H7 (cell line): Measurements from ENCODE around the gene KRABD2.
"Not testable (repeated sequence)": the region's sequence is repeated elsewhere in the genome, so short reads cannot be mapped to it uniquely, and the experiment has no call there.

Source experiments
- DNase-seq: peaks from one replicate; pipeline ENCODE4 v3.0.0; 2012
- H3K27me3 ChIP-seq: 2 replicates; pipeline ENCODE4 v1.6.0; 2011; ENCODE audit warnings: mild to moderate bottlenecking, low read length; ENCODE audit not compliant: control insufficient read depth, insufficient read depth
- H3K36me3 ChIP-seq: replicated peaks from 2 replicates; pipeline ENCODE4 v1.5.1; 2011; ENCODE audit warnings: low read length; ENCODE audit not compliant: control insufficient read depth, insufficient read depth
- H3K4me3 ChIP-seq: 2 replicates; pipeline ENCODE4 v1.5.1; 2011; ENCODE audit warnings: low read depth, mild to moderate bottlenecking, control low read depth, low read length, moderate library complexity; ENCODE audit not compliant: insufficient read depth

Gene KRABD2

DNA sequence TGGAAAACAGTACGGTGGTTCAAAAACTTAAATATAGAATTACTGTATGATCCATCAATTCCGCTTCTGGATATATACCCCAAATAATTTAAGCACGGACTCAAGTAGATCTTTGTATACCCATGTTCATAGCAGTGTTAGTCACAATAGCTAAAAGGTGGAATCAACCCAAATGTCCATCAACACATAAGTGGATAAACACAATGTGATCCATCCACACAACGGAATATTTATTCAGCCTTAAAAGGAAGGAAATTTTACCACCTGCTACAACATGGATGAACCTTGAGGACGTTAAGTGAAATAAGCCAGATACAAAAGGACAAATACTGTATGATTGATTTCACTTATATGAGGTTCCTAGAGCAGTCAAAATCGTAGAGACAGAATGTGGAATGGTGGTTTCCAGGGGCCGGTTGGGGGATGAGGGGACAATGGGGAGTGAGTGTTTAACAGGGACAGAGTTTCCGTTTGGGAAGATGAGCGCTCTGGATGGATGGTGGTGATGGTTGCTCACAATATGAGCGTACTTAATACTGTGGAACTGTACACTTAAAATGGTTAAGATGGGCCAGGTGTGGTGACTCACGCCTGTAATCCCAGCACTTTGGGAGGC lies 26.5 kb upstream of the KRABD2 start:
- no peak overlapping the region for H3K4me3 ChIP-seq
- no peak for DNase-seq
- no peaks in the 10 kb centered on the region for H3K27me3 ChIP-seq
- H3K36me3 ChIP-seq, result no peaks in the 10 kb centered on the region

DNA sequence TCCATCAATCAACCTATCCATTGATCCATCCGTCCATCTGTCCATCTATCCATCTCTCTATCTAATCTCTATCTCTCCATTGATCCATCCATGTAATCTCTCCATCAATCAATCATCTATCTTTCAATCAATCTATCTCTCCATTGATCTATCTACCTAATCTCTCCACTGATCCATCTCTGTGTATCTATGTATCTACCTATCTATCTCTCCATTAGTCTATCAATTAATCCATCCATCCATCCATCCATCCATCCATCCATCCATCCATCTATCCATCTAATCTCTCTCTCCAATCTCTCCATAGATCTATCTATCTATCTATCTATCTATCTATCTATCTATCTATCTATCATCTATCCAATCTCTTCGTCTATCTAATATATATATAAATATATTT lies 24.6 kb upstream of the KRABD2 start:
- Histone ChIP-seq H3K4me3 (no peak overlapping the region), H3K36me3 (no peaks in the 10 kb centered on the region), H3K27me3 (no peaks in the 10 kb centered on the region)
- no peak for DNase-seq

DNA sequence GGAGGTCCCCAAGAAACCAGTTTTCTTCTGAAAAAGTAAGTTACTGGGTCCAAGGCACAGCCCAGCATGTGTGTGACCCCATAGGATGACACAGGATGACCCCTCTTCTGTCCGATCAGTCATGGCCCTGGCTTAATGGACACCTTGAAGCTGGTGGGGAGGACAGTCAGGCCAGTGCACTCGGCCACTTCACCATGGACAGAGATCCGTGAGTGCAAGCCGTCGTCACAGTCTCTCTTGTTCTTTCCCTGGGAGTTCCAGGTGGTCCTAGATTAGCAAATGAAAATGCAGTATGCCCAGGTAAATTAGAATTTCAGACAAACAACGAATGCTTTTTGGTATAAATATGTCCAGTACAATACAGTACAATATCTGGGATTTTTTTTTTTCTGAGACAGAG lies 22.5 kb upstream of the KRABD2 start:
- no peak for DNase-seq
- Histone ChIP-seq H3K4me3 (no peak overlapping the region), H3K36me3 (no peaks in the 10 kb centered on the region), H3K27me3 (no peaks in the 10 kb centered on the region)

DNA sequence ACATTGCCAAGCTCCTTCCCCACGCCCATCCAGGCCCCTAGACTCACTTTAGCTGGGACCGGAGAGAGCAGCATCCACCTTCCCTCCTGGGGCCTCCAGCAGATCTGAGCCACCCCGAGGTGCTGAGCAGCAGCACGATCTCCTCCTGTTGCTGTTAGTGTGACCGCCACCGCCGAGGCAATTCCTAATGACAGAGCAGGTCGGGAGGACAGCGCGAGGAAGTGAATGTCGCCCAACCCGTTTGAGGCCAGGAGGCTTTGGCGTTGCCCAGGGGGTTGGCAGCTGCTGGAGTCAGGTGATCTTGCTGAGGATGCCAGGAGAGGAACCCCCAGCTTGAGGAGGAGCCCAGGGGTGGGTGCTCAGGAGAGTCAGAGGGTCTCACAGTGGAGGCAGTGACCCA lies 21.1 kb upstream of the KRABD2 start, which contains the start of gene RNF222:
TSS of gene RNF222 (minus strand) at position 192 of the 400 bp plus-strand sequence. CDS start 4,366 bp downstream, outside the sequence.
- H3K27me3 ChIP-seq, result no peaks in the 10 kb centered on the region
- DNase-seq, result no peak
- no peak within 1 kb of the TSS for H3K4me3 ChIP-seq
- H3K36me3 ChIP-seq, result no peaks in the 10 kb centered on the region

DNA sequence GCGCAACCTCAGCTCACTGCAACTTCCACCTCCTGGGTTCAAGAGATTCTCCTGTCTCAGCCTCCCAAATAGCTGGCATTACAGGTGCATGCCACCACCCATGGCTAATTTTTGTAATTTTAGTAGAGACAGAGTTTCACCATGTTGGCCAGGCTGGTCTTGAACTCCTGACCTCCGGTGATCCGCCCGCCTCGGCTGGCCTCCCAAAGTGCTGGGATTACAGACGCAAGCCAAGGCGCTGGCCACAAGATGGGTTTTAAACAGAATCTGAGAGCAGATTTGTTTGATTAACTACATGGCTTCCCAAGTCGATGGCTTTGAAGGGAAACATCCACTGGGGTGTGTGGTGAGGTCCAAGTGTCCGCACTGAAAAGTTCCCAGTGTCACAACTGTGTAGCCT lies 18.0 kb upstream of the KRABD2 start:
- not testable (repeated sequence) for DNase-seq, H3K27me3 ChIP-seq, H3K4me3 ChIP-seq, H3K36me3 ChIP-seq

DNA sequence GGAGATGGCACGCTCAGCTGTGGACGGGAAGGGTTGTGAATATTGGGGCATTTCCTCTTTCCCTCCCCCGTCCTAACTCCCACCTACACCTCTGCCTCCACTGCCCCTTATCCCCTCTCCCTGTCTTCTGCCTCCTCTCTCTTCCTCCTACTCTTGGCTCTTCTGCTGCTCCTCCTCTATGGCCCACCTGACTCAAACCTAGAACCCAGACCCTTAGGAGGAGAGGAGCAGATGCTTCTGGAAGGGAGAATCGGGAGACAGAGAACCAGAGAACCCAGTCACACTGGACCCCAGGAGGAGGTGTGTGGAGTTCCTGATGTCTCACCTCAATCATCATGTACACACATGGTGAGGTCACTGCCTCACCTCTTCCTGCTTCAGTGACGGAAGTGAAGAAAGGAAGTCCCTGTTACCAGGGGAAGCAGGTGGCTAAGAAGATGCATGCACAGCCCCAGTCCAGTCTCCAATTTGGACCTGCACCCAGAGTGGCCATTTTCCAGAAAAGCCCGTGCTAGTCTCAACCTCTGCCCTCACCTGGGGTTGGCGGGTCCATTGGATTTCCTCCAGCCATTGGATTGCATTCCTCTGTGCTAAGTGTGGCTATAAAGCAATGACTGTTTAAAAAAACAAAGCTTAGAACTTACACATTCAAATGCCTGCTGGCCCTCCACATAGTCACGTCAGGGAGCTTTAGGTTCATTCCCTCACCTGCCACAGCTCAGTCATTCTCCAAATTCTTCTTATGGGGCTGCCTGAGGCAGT lies 17.1 kb upstream of the KRABD2 start:
- H3K36me3 ChIP-seq, result no peaks in the 10 kb centered on the region
- H3K4me3 ChIP-seq, result no peak overlapping the region
- DNase-seq, result no peak
- no peaks in the 10 kb centered on the region for H3K27me3 ChIP-seq

DNA sequence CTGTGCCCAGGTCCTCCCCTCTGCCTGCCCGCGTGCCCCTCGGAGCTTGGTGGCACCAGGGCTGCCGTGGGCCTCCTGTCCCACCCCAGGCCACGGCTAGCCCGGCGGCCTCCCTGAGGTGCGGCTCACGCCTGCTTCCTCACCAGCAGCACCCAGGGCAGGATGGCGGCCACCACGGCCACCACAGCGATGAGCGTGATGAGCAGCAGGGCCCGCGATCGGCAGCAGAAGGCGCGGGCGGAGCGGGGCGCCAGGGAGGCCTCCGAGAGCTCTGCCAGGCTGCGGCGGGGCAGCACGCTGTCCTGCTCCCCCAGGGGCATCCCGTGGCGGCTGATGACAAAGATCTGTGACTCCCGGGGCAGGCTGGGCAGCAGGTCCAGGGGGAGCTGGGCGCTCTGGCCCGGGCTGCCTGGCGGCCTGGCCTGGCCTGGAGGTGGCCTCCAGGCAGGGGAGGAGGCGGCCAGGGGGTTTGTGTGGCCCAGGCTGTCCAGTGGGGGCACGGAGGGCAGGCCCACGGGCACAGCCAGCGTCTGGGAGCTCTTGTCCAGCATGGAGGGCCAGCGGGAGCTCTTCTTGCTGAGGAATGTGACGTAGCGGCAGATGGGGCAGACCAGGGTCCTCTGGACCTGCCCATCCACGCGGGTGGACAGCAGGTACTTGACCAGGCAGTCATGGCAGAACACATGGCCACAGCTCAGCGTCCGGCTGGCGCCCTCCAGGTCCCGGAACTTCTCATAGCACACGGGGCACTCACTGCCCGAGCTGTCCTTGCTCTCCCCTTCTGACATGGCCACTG lies 16.4 kb upstream of the KRABD2 start:
- peak; percentile 60 for DNase-seq
- H3K4me3 ChIP-seq, result no peak overlapping the region
- H3K27me3 ChIP-seq, result no peaks in the 10 kb centered on the region
- no peaks in the 10 kb centered on the region for H3K36me3 ChIP-seq

DNA sequence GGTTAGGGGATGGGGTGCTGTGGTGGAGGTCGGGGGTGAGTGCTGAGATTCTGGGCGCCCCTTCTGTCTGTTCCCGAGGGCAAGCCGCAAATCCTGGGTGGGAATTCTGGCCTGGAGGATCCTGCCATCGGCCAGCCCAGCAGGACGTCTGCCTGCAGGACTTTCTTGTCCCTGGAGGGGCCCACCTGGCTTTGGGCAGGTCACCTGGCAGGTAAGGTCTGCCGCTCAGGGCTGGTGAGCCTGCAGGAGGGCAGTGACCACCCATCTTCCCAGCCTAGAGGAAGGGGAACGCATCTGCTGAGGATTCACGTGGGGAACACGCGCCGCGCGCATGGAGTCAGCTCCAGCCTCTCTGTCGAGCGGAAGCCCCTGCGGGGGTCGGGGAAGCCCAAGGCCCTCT lies 15.8 kb upstream of the KRABD2 start:
- Histone ChIP-seq H3K4me3 (no peak overlapping the region), H3K27me3 (no peaks in the 10 kb centered on the region), H3K36me3 (no peaks in the 10 kb centered on the region)
- peak; percentile 66 for DNase-seq

DNA sequence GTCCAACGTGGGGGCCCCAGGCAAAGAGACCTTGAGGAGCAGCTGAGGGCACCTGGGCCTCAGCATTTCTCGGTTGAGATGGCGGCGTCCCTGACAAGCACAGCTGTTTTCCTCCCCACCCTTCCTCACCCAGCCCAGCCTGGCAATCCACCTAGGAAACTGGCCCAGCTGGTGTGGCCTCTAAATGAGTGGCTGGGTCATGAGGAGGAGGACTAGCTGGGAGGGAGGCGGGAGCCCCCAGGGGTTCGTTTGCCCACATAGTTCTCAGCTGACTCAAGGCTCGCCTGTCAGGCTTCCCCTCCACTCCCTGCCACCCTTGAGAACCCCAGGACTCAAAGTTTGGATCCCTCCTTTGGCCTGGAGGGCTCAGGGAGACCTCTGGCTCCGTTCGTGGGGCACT lies 15.2 kb upstream of the KRABD2 start:
- Histone ChIP-seq H3K27me3 (no peaks in the 10 kb centered on the region), H3K36me3 (no peaks in the 10 kb centered on the region), H3K4me3 (no peak overlapping the region)
- peak; percentile 56 for DNase-seq

DNA sequence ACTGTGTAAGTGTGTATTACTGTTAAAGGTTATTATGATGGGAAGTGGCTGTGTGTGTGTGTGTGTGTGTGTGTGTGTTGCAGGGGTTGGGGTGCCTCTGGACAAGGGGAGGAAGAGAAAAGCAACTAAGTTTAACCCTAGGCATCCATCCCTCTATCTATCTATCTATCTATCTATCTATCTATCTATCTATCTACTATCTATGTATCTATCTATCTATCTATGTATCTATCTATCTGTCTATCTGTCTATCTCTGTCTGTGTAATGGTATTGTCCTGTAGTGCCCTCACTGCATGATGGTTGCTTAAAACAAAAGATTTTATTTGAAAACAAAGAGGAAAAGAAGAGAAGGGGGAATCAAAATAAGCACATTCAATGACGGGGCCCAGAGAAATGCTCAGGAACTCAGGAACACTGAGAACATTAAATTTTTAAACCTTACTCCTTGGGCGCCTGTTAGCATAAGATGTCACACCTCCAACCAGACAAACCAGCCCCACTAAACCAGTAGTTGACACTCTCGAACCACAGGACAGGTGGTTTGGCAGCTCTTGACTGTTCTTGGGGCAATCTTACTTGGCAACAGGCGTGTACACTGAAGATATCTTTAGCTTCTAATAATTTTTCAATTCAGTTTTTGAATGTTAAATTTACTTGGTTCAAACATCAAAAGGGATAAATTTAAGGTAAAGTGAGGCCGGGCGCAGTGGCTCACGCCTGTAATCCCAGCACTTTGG lies 11.6 kb upstream of the KRABD2 start:
- no peak for DNase-seq
- Histone ChIP-seq H3K36me3 (no peaks in the 10 kb centered on the region), H3K27me3 (no peaks in the 10 kb centered on the region), H3K4me3 (no peak overlapping the region)

DNA sequence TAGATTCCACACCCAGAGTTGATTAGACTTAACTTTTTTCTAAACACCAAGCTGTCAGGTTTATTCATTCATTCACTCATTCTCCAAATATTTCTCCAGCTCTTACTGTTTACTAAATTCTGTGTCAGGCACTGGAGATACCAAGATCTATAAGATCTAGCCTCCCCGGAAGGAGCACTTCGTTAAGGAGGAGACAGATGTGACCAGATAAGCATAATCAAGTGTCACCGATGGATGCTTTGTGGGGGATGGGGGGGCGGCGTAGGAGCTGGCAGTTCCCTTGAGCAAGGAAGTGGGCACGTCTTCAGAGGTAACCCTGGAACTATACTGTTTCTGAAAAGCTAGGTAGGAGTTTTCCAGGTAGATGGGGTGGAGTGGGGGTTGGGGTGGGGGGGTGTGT lies 10.3 kb upstream of the KRABD2 start:
- Histone ChIP-seq H3K36me3 (peaks cover 2% of the 10 kb centered on the region), H3K4me3 (no peak overlapping the region), H3K27me3 (no peaks in the 10 kb centered on the region)
- no peak for DNase-seq

DNA sequence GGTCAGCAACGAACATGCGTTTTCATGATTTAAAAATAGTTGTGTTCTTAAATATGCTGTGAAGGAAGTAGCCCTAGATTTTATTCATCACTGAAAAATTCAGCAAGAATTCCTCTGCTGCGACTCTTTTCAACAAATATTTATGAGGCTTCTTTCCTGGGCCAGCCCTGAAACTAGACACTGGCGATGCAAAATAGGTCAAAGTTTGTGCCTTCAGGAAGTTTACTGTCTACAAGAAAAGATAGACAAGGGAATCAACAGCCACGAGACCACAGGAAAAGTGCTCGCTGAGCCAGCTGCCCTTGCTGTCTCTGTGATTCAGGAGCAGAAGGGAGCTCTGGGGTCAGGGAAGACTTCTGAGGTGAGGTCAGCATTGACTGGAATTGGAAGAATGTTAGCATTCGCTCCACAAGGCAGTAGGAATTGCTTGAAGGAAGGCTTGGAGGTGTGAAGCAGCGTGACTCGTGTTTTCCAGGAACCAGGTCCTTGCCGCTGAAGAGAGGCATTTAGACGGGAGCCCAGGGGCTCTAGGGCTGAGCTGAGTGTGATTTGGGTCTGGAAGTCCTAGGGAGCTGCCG lies 8.4 kb upstream of the KRABD2 start:
- Histone ChIP-seq H3K27me3 (no peaks in the 10 kb centered on the region), H3K4me3 (no peak overlapping the region), H3K36me3 (peaks cover 18% of the 10 kb centered on the region)
- DNase-seq, result peak; percentile 52

DNA sequence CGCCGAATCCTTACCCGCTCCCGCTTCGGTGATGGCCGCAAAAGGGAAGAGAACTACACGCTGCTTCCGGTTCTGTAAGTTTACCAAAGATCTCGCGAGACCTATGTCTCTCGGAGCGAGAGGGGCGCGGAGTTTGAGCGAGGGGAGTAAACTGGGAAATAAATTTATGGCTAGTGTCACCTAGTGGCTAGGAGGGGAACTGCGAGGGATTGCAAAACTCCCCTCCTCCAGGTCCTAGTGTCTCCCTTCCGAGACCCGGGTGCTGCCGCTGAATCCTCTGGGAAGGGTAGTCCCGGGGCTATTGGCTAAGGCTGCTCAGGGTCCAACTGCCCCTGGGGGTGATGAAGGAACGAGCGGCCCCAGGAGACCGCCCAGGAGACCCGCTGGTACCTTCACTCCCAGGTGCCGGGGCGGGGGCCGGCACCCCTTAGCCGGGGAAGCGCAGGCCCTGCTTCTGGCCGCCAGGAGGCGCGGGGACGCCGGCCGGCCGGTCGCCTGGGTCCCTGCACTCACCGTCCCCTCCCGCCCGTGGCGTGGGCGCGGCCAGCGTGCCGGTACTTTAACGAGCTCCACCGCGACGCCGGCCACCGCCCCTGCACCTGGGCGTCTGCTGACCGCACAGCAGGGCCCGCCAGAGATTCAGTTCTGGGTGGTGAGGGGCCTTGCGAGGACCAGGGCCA lies 6.8 kb upstream of the KRABD2 start, which contains the start of gene RPL26:
TSS of gene RPL26 (minus strand) at position 51 of the 680 bp plus-strand sequence. CDS start 883 bp downstream, outside the sequence.
- peak; percentile 97 for DNase-seq
- peak within 1 kb of the TSS; percentile 88 for H3K4me3 ChIP-seq
- H3K27me3 ChIP-seq, result no peaks in the 10 kb centered on the region
- H3K36me3 ChIP-seq, result peaks cover 32% of the 10 kb centered on the region

DNA sequence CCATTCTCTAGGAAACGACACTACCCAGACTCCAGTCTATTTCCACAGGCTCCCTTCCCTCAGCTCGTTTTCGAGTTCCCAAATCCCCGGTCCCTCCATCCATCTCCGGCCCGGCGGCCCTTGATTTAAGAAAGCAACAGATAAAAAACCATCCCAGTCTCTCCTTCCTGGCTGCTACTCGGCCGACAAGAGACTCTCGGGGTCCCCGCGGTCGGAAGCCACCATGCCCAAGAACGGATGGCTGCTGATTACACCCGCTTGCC lies 6.3 kb upstream of the KRABD2 start:
- H3K4me3 ChIP-seq, result peak overlapping the region; percentile 88
- H3K27me3 ChIP-seq, result no peaks in the 10 kb centered on the region
- DNase-seq, result no peak

More for the DNA sequence above, 6.3 kb upstream of the KRABD2 start:
- peaks cover 34% of the 10 kb centered on the region for H3K36me3 ChIP-seq
